Upper lobe of right lung (tissue), 1 donor: ENCODE data around the gene HSPA9. TPM values are rescaled to one million over a fixed set of nuclear protein-coding genes. Genes with fewer than 3 reads are reported as not detected.

Experiments used
- ATAC-seq: fragments of 200-7000 bp; cut with Tn5 transposase; one replicate; pipeline ENCODE4 v1.9.1; 2020; ENCODE audit warnings: mild to moderate bottlenecking, moderate library complexity
- DNase-seq: peaks from one replicate; pipeline ENCODE4 v3.0.0-alpha.2; 2020
- H3K27ac ChIP-seq: fragments of 200-600 bp; one replicate; pipeline ENCODE4 v1.8.0; 2022
- H3K27me3 ChIP-seq: fragments of 200-600 bp; one replicate; pipeline ENCODE4 v1.8.0; 2022; ENCODE audit warnings: mild to moderate bottlenecking
- H3K36me3 ChIP-seq: fragments of 200-600 bp; one replicate; pipeline ENCODE4 v1.8.0; 2022
- H3K4me1 ChIP-seq: fragments of 200-600 bp; one replicate; pipeline ENCODE4 v1.8.0; 2022
- H3K4me3 ChIP-seq: fragments of 200-600 bp; one replicate; pipeline ENCODE4 v1.8.0; 2022; ENCODE audit warnings: mild to moderate bottlenecking
- H3K9me3 ChIP-seq: fragments of 200-600 bp; one replicate; pipeline ENCODE4 v1.8.0; 2022
- CTCF ChIP-seq: fragments of 200-600 bp; IDR thresholded peaks from one replicate; pipeline ENCODE4 v1.8.0; 2022; ENCODE audit warnings: antibody characterized with exemption
- intact Hi-C: fragments of 100-400 bp; cut with DNase I; formaldehyde crosslinking; loops from one replicate; pipeline ENCODE4 v1.11.0; 2022
- total RNA-seq: library from RNA; stranded (reverse); fragmentation: NEBNext Ultra II Directional; extraction: Animal tissue kit (Norgen Biotek cat#: 25700); gene quantifications from one replicate; pipeline ENCODE4 v1.2.1, GENCODE V29; 2021
- donor health status: DM: no; HTN: yes; CAD: no; lungs with severe emphysema.

Gene HSPA9
- total RNA-seq, 1 donor from 2014 or later, result 164 TPM

GRCh38 chr5:138565100-138565821, 9.9 kb downstream of the HSPA9 start:
- DNase-seq (no peak), ATAC-seq (no peak)
- no peaks in the 10 kb centered on the region for H3K27me3 ChIP-seq
- no peaks in the 10 kb centered on the region for H3K4me1 ChIP-seq
- no peak overlapping the region for H3K4me3 ChIP-seq
- no peak overlapping the region for H3K27ac ChIP-seq
- no peak for TF ChIP-seq CTCF
- intact Hi-C loops, result no loop called here
- peaks cover 97% of the 10 kb centered on the region for H3K36me3 ChIP-seq
- no peaks in the 10 kb centered on the region for H3K9me3 ChIP-seq

DNA sequence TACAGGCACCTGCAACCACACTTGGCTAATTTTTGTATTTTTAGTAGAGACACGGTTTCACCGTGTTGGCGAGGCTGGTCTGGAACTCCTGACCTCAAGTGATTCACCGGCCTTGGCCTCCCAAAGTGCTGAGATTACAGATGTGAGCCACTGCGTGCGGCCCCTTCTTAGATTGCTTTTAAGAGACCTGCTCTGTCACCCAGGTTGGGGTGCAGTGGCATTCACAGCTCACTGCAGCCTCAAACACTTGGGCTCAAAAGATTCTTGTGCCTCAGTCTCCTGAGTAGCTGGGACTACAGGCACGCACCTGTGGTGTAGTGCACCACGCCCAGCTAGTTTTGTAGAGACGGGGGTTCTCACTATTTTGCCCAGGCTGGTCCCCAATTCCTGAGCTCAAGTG, 11.0 kb downstream of the HSPA9 start:
- no peak for TF ChIP-seq CTCF
- no peak overlapping the region for H3K4me3 ChIP-seq
- H3K27me3 ChIP-seq, result no peaks in the 10 kb centered on the region
- H3K27ac ChIP-seq, result no peak overlapping the region
- intact Hi-C loops, result no loop called here
- peaks cover 97% of the 10 kb centered on the region for H3K36me3 ChIP-seq
- H3K4me1 ChIP-seq, result no peaks in the 10 kb centered on the region
- no peak for ATAC-seq
- no peaks in the 10 kb centered on the region for H3K9me3 ChIP-seq
- DNase-seq, result no peak

DNA sequence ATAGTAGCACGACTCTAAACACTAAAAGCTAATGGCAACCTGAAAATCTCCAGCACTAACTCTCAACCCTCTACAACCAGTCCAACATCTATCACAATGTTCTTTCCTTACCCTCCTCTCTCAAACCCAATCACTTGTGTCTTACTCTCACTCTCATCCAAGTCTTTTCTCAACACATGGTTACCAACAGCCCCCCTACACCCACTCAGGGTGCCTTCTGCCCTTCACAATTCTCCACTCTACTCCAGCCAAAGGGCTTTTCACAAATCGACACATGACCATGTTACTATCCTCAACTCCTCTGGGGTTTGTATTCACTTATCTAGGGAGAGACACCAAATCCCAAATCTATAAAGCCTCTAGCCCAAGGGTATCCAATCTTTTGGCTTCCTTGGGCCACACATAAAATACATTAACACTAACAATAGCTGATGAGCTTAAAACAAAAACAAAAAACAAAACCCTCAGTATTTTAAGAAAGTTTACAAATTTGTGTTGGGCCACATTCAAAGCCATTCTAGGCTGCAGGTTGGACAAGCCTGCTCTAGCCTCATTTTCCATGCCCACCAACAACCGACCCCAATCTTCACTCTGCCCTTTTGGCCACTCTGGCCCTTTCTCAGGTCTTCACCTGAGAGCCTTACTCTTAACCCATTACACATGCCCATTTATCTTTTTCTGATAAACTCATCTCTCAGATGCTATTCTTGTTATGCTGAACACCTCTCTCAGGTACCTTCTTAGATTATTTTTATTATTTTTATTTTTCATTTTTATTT, 11.7 kb downstream of the HSPA9 start:
- no peak overlapping the region for H3K27ac ChIP-seq
- peaks cover 97% of the 10 kb centered on the region for H3K36me3 ChIP-seq
- ATAC-seq (no peak), DNase-seq (no peak)
- no peaks in the 10 kb centered on the region for H3K27me3 ChIP-seq
- no peak for TF ChIP-seq CTCF
- H3K4me1 ChIP-seq, result no peaks in the 10 kb centered on the region
- H3K9me3 ChIP-seq, result no peaks in the 10 kb centered on the region
- intact Hi-C loops, result no loop called here
- no peak overlapping the region for H3K4me3 ChIP-seq

GRCh38 chr5:138560971-138561370, 14.2 kb downstream of the HSPA9 start:
- Histone ChIP-seq H3K4me3 (no peak overlapping the region), H3K4me1 (no peaks in the 10 kb centered on the region), H3K9me3 (no peaks in the 10 kb centered on the region), H3K27ac (no peak overlapping the region), H3K36me3 (peaks cover 97% of the 10 kb centered on the region), H3K27me3 (no peaks in the 10 kb centered on the region)
- DNase-seq, result no peak
- no peak for TF ChIP-seq CTCF
- intact Hi-C loops, result no loop called here
- ATAC-seq, result no peak

DNA sequence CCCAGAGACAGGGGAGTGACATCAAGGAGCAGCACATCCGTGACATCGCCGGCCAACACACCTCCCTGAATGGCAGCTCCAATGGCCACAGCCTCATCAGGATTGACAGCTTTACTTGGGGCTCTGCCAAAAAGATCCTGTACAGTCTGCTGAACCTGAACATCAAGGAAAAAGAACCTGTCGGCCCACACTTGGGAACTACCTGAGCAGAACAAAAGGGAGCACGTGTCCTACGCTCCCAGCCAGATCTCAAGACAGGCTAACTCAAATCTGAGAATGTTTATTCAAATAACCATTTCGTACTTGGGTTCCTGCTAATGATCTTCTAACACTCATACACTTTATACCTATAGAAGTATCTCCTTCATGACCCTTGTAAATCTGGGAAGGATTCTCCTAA, 15.3 kb downstream of the HSPA9 start:
- DNase-seq, result no peak
- no peak for TF ChIP-seq CTCF
- intact Hi-C loops, result no loop called here
- ATAC-seq, result no peak
- Histone ChIP-seq H3K4me1 (no peaks in the 10 kb centered on the region), H3K9me3 (no peaks in the 10 kb centered on the region), H3K4me3 (no peak overlapping the region), H3K27ac (no peak overlapping the region), H3K27me3 (no peaks in the 10 kb centered on the region), H3K36me3 (peaks cover 97% of the 10 kb centered on the region)
